DLD1 (cell line): ENCODE data around the gene ENO3.

Source experiments
- in situ Hi-C: cut with HindIII; loops from 2 replicates; pipeline ENCODE4 v1.10.0; 2017; ENCODE audit warnings: low sequenced_read_pairs

Gene ENO3

GRCh38 chr17:4972752-4973151 is 21.8 kb downstream of the ENO3 start:
- in situ Hi-C loops, result no loop called here

DNA sequence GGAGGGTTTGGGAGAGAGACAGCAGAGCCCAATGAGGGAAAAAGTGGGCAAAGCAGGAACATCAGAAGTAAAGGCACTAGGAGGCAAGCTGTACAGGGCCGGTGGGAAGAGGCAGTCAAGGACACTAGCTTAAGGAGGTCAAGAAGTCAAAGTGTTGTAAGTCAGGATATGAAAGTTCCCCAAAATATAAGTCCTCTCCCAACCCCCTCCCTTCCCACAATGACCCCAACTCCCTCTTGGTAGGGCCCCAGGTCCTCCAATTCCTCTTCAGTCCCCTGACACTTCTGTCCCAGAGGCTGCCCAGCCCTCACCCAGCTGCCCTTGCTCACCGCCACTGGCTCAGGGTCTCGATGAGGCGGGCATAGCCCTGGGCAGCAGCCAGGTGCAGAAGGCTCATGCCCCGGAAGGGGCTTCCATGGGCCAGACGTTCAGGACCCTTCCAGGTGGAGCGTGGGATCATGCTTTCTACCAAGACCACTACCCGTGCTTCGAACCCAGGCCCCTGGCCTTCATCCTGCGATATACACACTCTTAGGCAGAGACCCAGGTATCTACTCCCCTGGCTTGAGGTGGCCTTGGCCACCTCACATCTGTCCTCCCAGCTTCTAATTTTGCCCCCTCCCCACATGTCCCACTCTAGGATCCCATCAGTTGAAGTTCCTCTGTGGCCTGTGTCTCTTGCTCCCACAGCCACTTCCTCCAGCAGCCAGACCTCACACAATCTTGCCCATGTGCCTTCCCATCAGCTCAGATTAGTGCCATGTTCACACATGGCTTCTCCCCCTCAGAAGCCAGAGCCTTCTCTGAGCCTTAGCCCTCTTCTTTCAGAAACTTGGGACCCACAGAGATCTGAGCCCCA is 22.6 kb downstream of the ENO3 start:
- in situ Hi-C loops, result no loop called here

- in situ Hi-C loops, result no loop called here
Observed at GRCh38 chr17:4974115-4974670, 23.3 kb downstream of the ENO3 start.

- in situ Hi-C loops, result no loop called here
Observed at GRCh38 chr17:4978726-4979125, 27.8 kb downstream of the ENO3 start.

GRCh38 chr17:4980644-4981216 is 29.8 kb downstream of the ENO3 start:
- in situ Hi-C loops, result no loop called here

DNA sequence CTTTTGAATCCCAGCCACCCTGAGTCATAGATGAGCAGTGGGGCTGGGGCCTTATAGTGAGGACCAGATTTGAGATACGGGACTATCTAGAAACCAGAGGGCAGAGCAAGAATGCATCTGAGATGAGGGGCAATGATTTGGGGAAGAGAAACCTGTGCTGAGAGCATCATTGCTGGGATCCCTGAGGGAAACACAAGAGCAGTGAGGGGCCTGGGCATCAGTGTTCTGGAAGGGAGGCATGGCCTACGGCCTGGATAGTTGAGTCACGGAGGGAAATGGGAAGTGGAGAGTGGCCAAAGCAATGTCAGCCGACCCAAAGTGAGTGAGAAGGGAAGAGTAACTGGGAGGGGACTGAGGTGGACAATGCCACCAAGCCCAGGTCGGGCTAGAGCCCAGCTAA is 31.4 kb downstream of the ENO3 start:
- in situ Hi-C loops, result no loop called here

DNA sequence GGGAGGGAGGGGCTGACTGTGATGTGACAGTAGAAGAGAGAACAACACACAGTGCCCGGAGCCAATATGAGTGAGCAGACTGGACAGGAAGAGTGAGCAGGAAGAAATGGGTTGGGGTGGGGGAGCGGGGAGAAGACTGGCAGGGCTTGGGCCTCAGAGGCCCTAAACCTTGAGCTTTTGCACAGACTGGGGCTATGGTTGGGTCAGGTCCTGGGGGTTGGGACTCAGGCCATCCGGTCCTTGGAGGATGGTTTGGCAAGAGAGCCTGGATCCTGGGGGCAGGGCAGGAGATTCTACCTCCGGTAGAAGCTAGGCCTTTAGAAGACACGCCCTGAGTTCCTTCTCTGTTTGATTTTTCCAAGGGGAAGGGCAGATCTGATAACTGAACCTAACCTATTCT is 35.5 kb downstream of the ENO3 start:
- in situ Hi-C loops, result no loop called here

GRCh38 chr17:4986951-4987766 is 36.2 kb downstream of the ENO3 start, which contains the start of gene CAMTA2:
TSS of gene CAMTA2 (minus strand) at chr17:4987675. CDS start at chr17:4986222, 1,453 bp downstream.
- in situ Hi-C loops, result no loop called here

- in situ Hi-C loops, result no loop called here
Observed at GRCh38 chr17:4987767-4988567, 37.0 kb downstream of the ENO3 start.

DNA sequence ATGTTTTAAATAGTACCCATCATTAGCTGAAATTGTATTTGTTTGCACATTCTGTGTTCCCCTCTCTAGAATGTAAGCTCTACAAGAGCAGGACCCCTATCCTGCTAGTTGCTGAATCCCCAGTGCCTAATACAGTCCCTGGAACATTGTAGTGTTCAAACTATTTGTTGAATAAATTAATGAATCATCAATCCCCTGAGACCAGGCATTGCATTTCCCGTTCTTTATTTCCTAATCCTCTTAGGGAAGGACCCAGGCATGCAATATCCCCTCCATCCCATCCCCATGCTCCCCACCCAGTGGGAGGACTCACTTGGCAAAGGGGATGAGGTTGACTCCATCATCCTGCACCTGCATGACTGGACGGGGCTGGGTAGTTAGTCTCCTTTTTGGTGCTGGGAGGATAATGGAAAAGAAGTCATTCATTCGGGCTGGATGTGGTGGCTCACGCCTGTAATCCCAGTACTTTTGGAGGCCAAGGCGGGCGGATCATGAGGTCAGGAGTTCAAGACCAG is 43.2 kb downstream of the ENO3 start:
- in situ Hi-C loops, result no loop called here

- in situ Hi-C loops, result no loop called here
Observed at GRCh38 chr17:4997302-4998026, 46.5 kb downstream of the ENO3 start, which contains the start of the genes INCA1 and KIF1C. TSS of gene INCA1 (minus strand) at chr17:4997522. CDS start at chr17:4994437, 3,085 bp downstream. TSS of gene KIF1C (plus strand) at chr17:4997950. CDS start at chr17:5000247, 2,297 bp downstream.

- in situ Hi-C loops, result no loop called here
Observed at GRCh38 chr17:4998027-4998731, 47.3 kb downstream of the ENO3 start.

DNA sequence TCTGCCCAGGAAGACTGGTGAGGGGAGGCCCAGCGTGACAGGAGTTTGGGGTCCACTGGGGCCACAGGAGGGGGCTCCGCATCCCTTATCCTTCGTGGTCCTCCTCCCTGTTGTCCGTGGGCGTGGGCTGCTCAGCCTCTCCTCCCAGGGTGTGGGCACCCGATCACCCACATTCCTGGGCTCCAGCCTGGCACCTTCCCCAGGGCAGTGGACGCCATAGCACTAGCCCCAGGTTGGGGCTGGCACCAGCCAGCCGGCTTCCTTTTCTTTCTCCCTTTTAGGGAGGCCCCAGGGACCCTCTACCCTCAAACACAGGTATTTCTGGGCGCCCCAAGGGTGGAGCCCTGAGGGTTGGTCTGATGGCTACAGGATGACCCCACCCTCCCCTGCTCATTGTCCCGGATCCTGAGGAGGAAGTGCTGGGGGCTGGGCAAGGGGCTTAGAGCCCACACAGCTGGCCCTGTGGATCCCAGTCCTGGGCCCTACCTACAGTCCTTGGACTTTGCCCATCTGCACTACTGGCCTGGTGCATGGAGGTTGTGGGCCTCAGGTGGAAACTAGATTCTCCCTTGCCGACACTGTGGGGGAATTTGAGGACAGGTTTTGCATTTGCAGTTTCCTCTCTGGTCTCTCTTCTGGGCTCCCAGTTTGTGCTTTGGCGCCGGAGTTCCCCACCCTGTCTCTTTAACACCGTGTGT is 48.0 kb downstream of the ENO3 start:
- in situ Hi-C loops, result no loop called here

DNA sequence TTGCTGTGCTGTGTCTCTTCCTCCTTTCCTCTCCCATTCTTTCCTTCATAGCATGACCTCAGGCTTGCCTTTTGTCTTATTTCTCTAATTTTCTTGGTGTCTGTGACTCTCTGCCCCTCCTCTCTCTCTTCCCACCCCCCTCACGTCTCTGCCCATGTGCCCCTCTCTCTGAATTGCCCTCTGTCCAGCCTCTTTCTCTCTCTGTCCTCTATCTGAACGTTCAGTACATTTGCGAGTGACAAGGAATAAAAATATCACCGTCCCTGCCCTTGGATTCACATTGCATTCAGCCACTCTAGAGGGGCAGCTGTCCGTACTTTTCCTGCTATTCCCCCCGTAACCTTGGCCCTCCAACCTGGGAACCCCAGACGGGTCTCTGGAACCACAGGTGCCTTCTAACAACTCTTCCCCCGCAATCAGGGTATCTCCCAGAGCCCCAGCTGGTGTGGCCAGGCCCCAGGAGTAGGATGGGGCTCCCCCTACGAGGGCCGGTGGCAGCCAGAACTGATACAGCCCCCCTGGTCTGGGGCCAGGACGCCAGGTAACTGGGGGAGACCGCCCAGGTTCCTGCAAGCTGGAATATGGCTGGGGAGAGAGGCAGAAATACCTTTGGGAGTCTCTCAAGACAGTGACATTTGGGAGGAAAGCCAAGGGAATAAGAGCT is 48.6 kb downstream of the ENO3 start:
- in situ Hi-C loops, result no loop called here

DNA sequence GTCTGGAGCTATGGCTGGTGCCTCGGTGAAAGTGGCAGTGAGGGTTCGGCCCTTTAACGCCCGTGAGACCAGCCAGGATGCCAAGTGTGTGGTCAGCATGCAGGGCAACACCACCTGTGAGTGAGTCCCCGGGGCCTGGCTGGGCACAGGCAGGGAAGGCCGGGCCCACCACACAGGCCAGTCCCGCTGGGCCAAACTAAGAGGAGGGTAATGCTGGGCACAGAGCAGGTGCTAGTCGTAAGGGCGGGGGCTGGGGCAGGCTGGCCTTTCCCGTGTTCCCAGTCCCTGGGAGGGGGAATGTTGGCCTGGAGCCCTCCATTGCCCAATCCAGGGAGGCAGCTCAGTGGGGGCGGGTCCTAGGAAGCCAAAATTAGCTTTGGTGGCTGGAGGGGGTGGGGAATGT is 49.3 kb downstream of the ENO3 start:
- in situ Hi-C loops, result no loop called here

DNA sequence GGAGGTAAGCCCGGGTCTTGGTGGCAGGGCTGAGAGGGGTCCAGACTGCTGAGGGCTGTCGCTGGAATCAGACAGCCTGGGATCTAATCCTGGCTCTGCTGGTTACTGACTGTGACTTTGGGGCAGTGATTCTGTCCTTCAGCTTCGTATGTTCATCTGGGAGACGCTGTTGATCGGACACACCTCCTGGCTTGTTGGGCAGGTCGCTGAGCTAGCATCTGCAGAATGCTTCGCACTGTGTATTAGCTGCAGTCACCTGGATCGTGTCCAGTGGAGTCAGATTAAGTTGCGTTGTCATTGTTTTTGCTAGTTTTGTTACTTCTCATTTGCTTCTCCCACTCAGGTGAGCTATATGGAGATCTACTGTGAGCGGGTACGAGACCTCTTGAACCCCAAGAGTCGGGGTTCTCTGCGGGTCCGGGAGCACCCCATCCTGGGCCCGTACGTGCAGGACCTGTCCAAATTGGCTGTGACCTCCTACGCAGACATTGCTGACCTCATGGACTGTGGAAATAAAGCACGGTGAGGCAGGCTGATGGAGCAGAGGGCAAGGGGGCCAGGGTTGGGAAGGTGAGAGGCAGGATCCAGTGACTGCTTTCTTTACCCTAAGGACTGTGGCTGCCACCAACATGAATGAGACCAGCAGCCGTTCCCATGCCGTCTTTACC is 51.3 kb downstream of the ENO3 start:
- in situ Hi-C loops, result no loop called here

DNA sequence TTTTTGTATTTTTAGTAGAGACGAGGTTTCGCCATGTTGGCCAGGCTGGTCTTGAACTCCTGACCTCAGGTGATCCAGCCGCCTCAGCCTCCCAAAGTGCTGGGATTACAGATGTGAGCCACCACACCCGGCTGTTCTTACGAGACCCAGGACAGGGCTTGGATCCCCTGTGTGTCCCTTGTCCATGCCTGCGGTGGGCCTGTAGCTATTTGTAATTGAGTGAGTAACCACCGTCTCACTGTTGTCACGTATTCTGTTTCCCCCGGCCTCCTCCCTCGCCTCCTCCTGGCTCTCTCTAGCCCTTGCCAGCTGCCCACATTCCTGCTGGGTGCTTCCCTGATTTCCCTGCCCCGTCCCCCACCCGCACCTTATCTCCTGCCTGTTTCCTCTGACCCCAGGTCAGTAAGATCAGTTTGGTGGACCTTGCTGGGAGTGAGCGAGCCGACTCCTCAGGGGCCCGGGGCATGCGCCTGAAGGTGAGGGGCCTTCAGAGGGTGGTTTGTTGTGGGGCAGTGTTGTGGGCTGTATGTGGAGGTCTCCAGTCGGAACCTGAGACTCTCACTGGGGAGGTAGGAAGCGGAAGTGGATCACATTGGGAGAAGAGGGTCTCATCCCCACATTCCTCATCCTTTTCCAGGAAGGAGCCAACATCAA is 52.4 kb downstream of the ENO3 start:
- in situ Hi-C loops, result no loop called here
